ENCODE measurements around the gene LPP.

LPP gene

GRCh38 chr3:188361888-188362287, 207.9 kb downstream of the LPP start:
- DNase-seq (ENCODE audit: low read depth in 2 of 2): no peak

- DNase-seq (ENCODE audit: low read depth in 2 of 2): no peak
Measured at GRCh38 chr3:188362405-188362831, 208.5 kb downstream of the LPP start.

GRCh38 chr3:188365184-188365583, 211.2 kb downstream of the LPP start:
- DNase-seq (ENCODE audit: low read depth in 2 of 2): no peak

GRCh38 chr3:188365988-188366698, 212.2 kb downstream of the LPP start:
- no peak for DNase-seq (ENCODE audit: low read depth in 2 of 2)

GRCh38 chr3:188367678-188368077, 213.7 kb downstream of the LPP start:
- no peak for DNase-seq (ENCODE audit: low read depth in 2 of 2)

- DNase-seq (ENCODE audit: low read depth in 2 of 2): no peak
Measured at GRCh38 chr3:188369526-188369925, 215.6 kb downstream of the LPP start.

GRCh38 chr3:188370081-188370830, 216.3 kb downstream of the LPP start:
- no peak for DNase-seq (ENCODE audit: low read depth in 2 of 2)

GRCh38 chr3:188378786-188379185, 224.8 kb downstream of the LPP start:
- DNase-seq (ENCODE audit: low read depth in 2 of 2): no peak

- DNase-seq (ENCODE audit: low read depth in 2 of 2): no peak
Measured at GRCh38 chr3:188380252-188380651, 226.3 kb downstream of the LPP start.

GRCh38 chr3:188380722-188381121, 226.8 kb downstream of the LPP start:
- DNase-seq (ENCODE audit: low read depth in 2 of 2): no peak

GRCh38 chr3:188383748-188384147, 229.8 kb downstream of the LPP start:
- no peak for DNase-seq (ENCODE audit: low read depth in 2 of 2)

- no peak for DNase-seq (ENCODE audit: low read depth in 2 of 2)
Measured at GRCh38 chr3:188385295-188385694, 231.3 kb downstream of the LPP start.

GRCh38 chr3:188389711-188390342, 235.9 kb downstream of the LPP start:
- DNase-seq (ENCODE audit: low read depth in 2 of 2): peak in 1 of 2 donors; percentile 33

GRCh38 chr3:188390343-188390718, 236.4 kb downstream of the LPP start:
- DNase-seq (ENCODE audit: low read depth in 2 of 2): no peak

GRCh38 chr3:188390775-188391443, 237.0 kb downstream of the LPP start:
- DNase-seq (ENCODE audit: low read depth in 2 of 2): no peak

- no peak for DNase-seq (ENCODE audit: low read depth in 2 of 2)
Measured at GRCh38 chr3:188391592-188391991, 237.6 kb downstream of the LPP start.

- no peak for DNase-seq (ENCODE audit: low read depth in 2 of 2)
Measured at GRCh38 chr3:188392076-188392475, 238.1 kb downstream of the LPP start.

GRCh38 chr3:188394623-188395022, 240.7 kb downstream of the LPP start:
- DNase-seq (ENCODE audit: low read depth in 2 of 2): no peak

- no peak for DNase-seq (ENCODE audit: low read depth in 2 of 2)
Measured at GRCh38 chr3:188396251-188396650, 242.3 kb downstream of the LPP start.

GRCh38 chr3:188396900-188397299, 242.9 kb downstream of the LPP start:
- DNase-seq (ENCODE audit: low read depth in 2 of 2): no peak

- no peak for DNase-seq (ENCODE audit: low read depth in 2 of 2)
Measured at GRCh38 chr3:188397766-188398705, 244.1 kb downstream of the LPP start.
